ENCODE results near the gene COA8. TPM values are rescaled to one million over a fixed set of nuclear protein-coding genes. Genes with fewer than 3 reads are reported as not detected.

Gene COA8
- total RNA-seq, 1 experiment from 2014 or later: 38.9 TPM

- no peak overlapping the region for H3K4me3 ChIP-seq
- no peaks in the 10 kb centered on the region for H3K27me3 ChIP-seq
- no peaks in the 10 kb centered on the region for H3K36me3 ChIP-seq
- no peak for DNase-seq
- no peaks in the 10 kb centered on the region for H3K9me3 ChIP-seq
Observed at GRCh38 chr14:103541709-103542604, 20.8 kb upstream of the COA8 start.

DNA sequence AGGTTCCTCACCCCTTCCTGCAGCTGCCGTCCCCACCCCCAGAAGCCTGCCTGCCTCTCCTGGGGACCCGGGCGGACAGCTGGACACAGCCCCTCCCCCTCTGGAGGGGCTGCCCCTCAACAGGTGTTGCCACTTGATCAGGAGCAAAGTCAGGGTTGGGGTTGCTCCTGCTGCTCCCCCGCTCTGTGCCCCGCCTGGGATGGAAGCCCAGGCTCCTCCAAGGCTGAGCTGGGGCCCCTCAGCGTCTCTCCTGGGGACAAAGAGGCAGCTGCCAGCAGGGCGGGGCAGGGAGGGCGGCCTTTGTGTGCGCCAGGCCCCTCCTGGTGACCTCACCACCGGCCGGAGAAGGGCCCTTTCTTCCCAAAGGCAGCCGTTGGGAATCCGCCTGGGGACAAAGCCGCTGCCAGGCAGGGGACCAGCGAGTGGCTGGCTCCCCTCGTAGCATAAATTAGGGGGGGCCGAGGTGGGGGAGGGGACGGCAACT, 20.1 kb upstream of the COA8 start:
- peak; percentile 62 for DNase-seq
- no peaks in the 10 kb centered on the region for H3K9me3 ChIP-seq
- no peaks in the 10 kb centered on the region for H3K36me3 ChIP-seq
- no peak overlapping the region for H3K4me3 ChIP-seq
- no peaks in the 10 kb centered on the region for H3K27me3 ChIP-seq

GRCh38 chr14:103543140-103543539, 19.6 kb upstream of the COA8 start:
- no peaks in the 10 kb centered on the region for H3K27me3 ChIP-seq
- no peak for DNase-seq
- no peaks in the 10 kb centered on the region for H3K36me3 ChIP-seq
- H3K9me3 ChIP-seq: no peaks in the 10 kb centered on the region
- no peak overlapping the region for H3K4me3 ChIP-seq

DNA sequence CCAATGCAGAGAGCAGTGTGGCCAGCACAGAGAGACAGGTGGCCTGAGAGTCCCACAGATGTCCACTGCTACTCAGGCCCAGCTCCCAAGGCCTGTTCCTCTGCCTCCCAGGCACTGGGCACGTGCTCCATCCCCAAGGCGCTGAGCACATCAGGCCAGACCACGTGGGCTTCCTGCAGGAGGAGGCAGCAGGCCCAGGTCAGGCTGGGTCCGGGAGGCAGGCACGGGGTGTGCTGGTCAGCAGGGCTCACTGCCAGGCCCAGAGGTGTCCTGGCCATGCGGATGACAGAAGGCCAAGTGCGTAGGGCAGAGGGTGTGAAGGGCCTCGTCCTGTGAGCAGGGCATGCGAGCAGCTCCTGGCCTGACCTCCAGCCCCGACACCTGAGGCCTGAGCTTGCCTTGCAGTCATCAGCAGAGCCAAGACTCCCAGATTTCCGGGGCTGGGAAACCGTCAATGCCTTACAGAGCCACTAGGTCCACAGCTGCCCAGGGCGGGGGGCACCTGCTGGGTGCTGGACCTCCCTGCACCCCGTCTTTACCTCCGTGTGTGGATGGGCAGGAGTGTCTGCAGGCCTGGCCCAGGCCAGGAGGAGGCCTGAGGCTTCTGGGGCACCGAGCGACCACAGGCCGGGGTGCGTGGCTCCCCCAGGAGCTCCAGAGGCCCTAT, 18.9 kb upstream of the COA8 start:
- Histone ChIP-seq H3K4me3 (no peak overlapping the region), H3K9me3 (no peaks in the 10 kb centered on the region), H3K36me3 (no peaks in the 10 kb centered on the region), H3K27me3 (no peaks in the 10 kb centered on the region)
- no peak for DNase-seq

- DNase-seq: no peak
- H3K4me3 ChIP-seq: no peak overlapping the region
- H3K27me3 ChIP-seq: no peaks in the 10 kb centered on the region
- H3K36me3 ChIP-seq: no peaks in the 10 kb centered on the region
- no peaks in the 10 kb centered on the region for H3K9me3 ChIP-seq
Observed at GRCh38 chr14:103544388-103545218, 18.2 kb upstream of the COA8 start.

DNA sequence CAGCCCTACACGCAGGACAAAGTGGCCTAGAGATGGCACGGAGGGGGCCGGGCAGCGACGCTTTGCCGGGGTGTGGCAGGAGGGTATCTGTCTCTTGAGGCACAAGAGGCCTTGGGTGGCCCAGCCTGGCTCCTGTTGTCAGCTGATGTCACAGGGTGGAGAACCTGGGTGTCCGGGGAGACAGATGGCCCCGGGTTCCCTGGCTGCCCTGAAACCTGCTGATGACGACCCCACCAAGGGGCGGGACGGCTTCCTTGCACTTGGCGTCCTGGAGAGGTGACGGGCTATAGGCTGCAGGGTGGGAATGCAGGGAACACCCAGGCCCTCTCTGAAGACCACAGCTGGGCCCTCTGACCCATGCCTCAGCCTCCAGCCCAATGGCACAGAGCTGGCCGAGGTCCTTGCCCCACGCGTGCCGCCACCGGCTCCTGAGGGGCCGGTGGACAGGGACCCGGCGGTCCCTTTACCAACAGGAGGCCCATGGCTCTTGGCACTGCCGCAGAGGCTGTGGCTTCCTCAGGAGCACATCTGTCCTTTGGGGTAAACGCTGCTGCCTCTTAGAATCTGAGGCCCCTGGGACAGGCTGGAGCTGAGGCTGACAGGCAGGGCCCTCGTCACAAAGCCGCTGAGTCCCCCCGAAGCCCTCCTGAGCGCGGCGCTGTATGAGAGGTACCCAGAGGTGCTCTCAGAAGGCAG, 17.4 kb upstream of the COA8 start:
- no peak for DNase-seq
- no peak overlapping the region for H3K4me3 ChIP-seq
- H3K27me3 ChIP-seq: no peaks in the 10 kb centered on the region
- H3K9me3 ChIP-seq: no peaks in the 10 kb centered on the region
- no peaks in the 10 kb centered on the region for H3K36me3 ChIP-seq

- no peak for DNase-seq
- Histone ChIP-seq H3K4me3 (no peak overlapping the region), H3K27me3 (no peaks in the 10 kb centered on the region), H3K36me3 (no peaks in the 10 kb centered on the region), H3K9me3 (no peaks in the 10 kb centered on the region)
Observed at GRCh38 chr14:103545915-103546651, 16.7 kb upstream of the COA8 start.

DNA sequence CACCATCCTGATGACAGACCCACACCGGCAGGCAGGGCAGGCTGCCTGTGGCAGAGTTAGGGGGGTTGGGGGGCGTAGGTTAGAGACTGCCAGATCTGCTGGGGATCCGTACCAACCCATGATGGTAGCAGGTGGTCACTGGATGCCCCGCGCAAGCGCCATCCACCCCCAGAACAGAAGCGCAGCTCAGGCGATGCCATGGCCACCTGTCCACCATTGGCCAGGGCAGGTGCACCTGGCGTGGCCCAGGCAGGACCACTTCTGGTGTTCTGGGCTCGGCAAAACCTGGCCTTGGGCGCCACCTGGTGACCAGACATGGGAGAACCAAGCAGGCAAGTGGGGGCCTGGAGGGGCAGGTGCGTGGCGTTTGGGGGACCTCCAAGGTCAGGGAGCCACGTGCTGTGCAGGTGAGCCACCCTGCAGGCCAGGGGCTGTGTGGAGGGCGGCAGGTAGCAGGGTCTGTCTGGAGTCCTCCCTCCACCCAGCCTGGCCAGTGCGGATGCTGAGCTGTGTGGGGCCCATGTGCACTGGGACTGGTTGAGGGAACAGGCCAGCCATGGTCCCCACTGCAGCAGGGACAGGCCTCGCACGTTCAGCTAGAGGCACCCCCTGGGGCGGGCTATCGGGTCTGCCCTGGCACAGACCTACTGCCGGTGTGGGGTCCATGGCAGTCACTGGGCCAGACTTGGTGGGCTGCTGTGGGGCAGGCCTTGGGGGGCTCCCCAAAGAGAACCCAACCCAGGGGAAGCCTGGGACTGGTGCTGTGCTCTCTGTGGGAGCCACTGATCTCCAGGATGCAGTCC, 15.9 kb upstream of the COA8 start:
- Histone ChIP-seq H3K4me3 (no peak overlapping the region), H3K9me3 (no peaks in the 10 kb centered on the region), H3K27me3 (no peaks in the 10 kb centered on the region), H3K36me3 (no peaks in the 10 kb centered on the region)
- peak; percentile 35 for DNase-seq

DNA sequence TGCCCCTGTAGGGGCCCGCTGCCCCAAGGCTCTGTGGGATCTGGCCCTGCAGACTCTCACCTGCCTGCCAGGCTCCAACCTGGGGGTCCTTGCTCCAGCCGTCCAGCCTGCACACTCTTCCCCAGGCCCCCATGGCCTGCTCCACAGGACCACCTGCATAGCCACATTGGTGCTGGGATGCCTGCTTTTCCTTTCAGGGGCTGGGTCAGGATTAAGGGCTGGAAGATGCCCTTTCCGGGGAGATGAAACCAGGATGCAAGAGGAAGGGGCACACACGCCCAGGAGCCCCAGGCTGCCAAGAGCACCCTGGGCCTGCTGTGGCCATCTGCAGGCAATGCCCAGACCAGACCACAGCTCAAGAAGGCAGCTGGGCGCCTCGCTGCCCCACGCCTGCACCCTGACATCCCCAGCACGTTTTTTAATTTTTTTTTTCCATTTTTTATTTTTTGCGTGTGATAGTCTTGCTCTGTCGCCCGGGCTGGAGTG, 15.3 kb upstream of the COA8 start:
- no peaks in the 10 kb centered on the region for H3K27me3 ChIP-seq

DNA sequence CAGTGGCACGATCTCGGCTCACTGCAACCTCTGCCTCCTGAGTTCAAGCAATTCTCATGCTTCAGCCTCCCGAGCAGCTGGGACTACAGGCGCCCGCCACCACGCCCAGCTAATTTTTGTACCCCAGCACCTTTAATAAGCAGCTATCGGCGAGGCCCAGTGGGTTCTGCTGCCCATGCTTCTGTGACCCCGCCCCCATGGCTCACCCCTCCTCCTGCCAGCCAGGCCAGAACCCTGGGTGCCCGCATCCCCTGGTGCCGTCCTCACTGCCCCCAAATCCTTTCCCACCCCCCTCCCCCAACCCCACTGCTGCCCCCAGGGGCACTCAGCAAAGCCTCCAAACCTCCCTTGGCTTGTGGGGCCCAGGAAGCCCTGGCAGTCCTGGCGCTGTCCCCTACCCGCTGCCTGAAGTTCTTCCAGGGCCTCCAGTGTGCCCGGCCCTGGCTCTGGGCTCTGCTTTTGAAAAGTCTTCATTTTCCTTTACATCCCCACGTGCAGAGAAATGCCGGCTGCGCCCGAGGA, 14.8 kb upstream of the COA8 start:
- no peaks in the 10 kb centered on the region for H3K27me3 ChIP-seq
- no peaks in the 10 kb centered on the region for H3K9me3 ChIP-seq
- no peak overlapping the region for H3K4me3 ChIP-seq
- H3K36me3 ChIP-seq: no peaks in the 10 kb centered on the region; the same call in 1 of the 2 replicates
- no peak for DNase-seq

More for the DNA sequence above, 15.3 kb upstream of the COA8 start:
- no peaks in the 10 kb centered on the region for H3K36me3 ChIP-seq
- no peak for DNase-seq
- no peak overlapping the region for H3K4me3 ChIP-seq
- H3K9me3 ChIP-seq: no peaks in the 10 kb centered on the region

- no peak overlapping the region for H3K4me3 ChIP-seq
- no peaks in the 10 kb centered on the region for H3K9me3 ChIP-seq
- no peaks in the 10 kb centered on the region for H3K27me3 ChIP-seq
- no peak for DNase-seq
- H3K36me3 ChIP-seq: no peaks in the 10 kb centered on the region; the same call in 1 of the 2 replicates
Observed at GRCh38 chr14:103548463-103549351, 14.1 kb upstream of the COA8 start.

DNA sequence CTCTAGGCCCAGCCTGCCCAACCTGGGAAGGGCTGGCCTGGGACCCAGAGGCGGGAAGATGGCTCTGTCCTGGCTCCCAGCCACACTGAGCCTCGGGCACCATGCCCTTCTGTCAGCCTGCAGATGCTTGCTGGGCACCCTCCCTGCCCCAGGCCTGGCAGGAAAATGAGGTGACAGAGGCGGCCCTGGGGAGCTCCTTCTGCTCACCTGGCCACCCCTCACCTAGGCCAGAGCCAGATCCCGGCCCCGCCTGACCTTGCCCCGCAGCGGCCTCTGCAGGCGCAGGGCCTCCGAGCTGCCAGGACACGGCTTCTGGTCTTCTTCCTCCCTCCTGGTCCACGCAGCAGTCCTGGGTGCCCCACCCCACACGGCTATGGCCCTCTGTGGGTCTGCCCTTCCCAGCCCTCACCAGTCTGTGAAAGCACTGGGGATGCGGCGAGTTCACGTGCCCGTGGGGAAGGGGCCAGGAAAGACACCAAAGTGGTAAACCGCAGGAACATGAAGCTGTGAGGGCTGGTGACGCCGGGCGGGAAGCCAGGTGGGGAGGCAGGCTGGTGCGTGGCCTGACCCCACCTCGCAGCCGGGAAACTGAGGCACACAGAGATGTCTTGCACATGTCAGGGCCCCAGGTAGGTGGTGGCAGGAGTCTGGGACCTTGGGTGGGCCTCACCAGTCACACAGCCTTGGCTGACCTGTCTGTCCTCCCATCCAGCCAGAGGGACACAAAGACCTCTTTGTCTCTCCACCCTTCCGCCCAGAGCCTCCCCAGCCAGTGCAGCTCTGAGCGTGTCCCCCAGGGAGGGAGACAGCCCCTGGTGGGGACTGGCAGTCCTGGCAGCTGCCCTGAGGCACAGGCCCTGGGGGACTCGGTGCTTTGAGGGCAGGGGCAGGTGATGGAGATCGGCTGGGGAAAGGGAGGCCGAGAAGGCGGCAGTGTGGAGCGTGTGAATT, 13.1 kb upstream of the COA8 start:
- Histone ChIP-seq H3K9me3 (no peaks in the 10 kb centered on the region), H3K27me3 (no peaks in the 10 kb centered on the region), H3K36me3 (no peaks in the 10 kb centered on the region; the same call in 1 of the 2 replicates), H3K4me3 (no peak overlapping the region)
- DNase-seq: no peak

Data from MG63 (cell line).